HG03521 (cell line): Measurements from ENCODE around the gene FIGNL2.
"Not testable (repeated sequence)": the region's sequence is repeated elsewhere in the genome, so short reads cannot be mapped to it uniquely, and the experiment has no call there.

ENCODE experiments used
- ATAC-seq: cut with Tn5 transposase; IDR thresholded peaks from one replicate; pipeline ENCODE4 v1.9.1; 2021; ENCODE audit warnings: mild to moderate bottlenecking, moderate library complexity; ENCODE audit not compliant: unreplicated experiment

FIGNL2 gene

DNA sequence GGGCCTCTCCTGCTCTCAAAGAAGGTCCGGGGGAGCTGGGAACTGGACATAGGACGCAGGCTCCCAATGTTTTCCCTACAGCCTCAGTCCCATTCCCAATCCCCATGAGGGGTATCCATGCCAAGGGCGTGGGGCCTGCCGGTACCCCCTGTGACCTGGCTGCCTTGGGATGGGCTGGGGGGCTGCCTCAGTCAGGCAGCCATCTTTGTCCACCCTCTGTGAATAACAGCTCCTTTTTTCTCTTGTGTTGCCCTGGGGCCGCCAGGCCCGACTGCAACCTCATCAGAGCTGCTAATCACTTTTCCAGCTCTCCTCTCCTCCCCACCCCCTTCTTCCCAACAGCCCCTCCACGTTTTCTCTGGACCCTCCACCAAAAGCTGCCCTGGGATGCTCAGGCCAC lies 11.2 kb downstream of the FIGNL2 start:
- ATAC-seq = no peak

DNA sequence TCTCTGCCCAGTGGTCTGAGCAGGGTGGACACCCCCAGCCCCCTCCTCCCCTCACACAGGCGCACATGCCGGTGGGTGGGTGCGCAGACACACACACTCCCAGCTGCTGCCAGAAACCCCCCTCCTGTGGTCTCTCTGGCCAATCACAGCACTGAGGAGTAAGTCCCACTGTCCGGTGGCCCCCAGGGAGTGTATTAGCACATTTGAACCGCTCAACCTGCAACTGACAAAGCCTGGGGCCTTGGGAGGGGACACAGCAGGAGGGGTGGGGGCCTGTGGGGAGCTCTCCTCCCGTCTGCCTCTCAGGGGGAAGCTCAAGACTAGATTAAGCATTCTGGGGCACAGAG lies 11.7 kb downstream of the FIGNL2 start:
- no peak for ATAC-seq

DNA sequence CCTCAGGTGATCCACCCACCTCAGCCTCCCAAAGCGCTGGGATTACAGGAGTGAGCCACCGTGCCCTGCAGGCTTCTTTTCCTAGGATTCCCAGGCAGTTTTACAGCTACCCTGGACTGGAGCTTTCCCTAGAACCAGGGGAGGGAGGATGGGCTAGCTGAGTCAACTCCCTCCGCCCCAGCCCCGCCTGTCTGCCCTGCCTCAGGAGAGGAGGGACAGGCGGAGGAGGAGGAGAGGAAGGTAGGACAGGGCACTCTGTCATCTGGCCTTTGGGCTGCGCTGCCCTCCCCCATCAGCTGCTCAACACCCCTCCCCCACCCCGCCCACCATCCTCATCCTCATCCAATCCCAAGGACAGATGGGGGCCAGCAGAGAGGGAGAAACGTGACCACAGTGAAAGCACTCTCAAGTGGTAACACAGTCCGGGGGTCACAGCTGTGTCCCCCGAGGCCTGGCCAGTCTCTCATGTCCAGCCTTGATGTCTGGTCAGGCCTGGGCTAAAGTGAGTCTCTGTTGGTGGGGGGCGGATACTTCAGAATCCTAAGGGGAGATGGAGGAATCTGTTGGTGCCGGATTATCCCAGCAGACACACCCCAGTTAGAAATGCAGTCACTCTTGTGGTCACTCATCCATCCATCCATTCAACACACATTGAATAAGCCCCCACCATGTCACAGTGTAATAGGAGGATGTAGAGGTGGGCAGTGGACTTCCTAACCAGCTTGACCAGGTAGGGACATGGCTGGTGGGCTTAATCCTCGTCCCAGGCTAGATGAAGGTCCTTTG lies 12.3 kb downstream of the FIGNL2 start:
- ATAC-seq = no peak

DNA sequence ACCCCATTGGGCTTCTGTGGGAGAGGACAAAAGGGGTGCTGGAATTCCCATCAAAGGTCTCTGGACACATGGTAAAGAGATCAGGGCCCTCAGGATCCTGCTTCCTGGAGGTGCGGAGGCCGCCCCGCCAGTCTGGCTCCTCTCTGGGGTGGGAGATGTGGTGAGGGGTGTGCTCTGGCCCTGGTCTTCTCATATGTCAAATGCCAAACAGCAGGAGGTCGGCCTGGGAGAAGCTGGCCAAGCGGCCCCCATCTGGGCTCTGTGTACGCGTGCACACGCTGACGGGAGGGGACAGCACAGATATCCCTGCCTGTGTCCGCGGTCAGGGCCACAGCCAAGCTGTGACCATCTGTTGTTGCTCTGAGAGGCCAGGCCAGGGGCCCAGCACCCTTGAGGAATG lies 14.1 kb downstream of the FIGNL2 start:
- no peak for ATAC-seq

DNA sequence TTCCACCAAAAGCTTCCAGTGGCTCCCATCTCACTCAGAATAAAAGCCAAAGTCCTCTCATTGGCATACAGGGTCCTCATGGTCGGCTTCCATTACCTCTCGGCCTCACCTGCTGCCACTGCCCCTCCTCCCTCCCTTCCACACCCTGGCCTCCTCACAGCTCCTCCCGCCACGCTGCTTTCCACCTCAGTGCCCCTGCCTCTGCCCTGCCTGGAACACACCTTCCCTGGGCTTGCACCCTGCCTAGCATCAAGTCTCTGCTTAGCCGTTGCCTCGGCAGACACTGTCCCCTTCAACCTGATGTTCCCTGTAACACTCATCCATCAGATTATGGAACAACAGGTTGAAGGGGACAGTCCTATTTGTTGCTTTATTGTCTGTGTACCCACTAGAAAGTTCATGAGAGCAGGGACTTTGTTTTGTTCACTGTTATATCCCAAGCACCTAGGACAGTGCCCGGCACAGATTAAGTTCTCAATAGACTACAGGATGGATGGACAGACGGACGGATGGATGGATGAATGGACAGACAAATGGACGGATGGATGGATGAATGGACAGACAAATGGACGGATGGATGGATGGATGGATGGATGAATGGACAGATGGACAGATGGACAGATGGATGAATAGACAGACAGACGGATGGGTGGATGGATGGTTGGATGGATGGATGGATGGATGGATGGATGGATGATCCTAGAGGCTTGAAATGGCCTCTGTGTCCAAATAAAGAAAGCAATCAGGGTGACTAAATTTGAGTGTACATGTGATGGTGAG lies 14.9 kb downstream of the FIGNL2 start:
- ATAC-seq = no peak

DNA sequence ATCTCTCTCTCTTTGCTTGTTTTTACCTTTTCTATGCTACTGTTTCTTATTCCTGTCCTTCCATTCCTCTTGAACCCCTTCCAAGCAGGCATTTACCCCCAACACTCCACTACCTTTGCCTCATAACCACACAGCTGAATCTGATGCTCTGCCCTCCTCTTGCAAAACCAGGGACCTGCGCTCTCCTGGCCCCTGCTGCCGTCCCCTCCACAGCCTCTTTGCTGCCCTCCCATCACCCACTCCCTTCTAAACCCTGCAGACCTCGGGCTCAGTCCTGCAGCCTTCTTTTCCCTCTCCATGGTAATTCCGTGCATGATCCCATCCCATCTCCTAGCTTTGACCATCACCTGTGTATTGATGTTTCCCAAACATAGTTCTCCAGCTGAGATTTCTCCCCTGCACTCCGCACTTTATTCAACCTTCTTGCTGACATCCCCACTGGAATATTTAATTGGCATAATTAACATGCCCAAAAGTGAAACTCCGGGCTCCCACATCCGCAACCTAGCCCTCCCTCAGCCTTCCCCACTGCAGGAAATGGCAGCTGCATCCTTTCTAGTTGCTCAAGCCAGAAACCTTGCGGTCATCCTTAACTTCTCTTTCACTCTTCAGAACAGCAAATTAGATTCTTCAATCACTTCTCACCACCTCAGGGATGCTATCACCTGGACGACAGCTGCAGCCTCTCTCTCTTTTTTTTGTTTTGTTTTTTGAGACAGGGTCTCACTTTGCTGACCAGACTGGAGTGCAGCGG lies 16.0 kb downstream of the FIGNL2 start:
- ATAC-seq = no peak

DNA sequence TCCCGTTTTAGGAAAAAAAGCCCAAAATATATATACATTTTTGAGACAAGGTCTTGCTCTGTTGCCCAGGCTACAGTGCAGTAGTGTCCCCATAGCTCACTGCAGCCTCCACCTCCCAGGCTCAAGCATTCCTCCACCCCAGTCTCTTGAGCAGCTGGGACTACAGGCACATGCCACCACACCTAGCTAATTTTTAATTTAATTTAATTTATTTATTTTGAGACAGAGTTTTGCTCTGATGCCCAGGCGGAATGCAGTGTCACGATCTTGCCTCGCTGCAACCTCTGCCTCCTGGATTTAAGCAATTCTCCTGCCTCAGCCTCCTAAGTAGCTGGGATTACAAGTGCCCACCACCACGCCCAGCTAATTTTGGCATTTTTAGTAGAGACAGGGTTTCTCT lies 16.7 kb downstream of the FIGNL2 start:
- not testable (repeated sequence) for ATAC-seq

DNA sequence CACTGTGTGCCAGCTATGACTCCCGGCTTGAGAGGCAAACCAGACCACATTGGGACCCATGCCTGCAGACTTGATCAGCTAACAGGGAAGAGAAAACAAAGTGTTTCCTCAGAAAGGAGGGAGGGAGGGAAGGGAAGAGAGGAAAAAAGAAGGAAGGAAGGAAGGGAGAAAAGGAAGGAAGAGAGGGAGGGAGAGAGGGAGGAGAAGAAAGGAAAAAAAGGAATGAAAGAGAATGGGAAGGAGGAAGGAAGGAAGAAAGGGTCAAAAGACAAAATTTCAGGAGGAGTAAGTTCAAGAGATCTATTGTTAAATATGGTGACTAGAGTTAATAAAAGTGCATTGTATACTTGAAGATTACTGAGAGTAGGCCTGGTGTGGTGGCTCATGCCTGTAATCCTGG lies 18.9 kb downstream of the FIGNL2 start:
- no peak for ATAC-seq

DNA sequence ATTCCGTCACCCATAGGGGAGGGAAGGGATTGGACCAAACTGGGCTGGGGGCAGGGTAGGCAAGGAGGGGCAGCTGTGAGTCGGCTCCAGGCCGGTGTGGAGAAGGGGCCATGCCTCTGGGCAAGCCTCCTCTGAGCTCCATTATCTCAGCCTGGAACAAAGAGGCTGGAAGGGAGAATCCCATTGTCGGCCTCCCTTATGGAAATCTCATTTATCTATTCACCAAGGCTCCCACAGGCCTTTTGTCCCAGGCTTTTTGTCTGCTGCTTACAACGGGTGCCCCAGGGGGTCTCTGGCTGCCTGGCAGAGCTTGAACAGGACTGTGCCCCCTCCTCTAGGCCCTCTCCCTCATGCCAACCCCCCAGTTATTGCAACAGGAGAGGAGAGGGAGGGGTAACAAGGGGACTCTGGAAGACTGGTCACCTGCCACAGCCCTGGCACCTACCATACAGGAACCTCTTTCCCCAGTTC lies 19.5 kb downstream of the FIGNL2 start:
- no peak for ATAC-seq

DNA sequence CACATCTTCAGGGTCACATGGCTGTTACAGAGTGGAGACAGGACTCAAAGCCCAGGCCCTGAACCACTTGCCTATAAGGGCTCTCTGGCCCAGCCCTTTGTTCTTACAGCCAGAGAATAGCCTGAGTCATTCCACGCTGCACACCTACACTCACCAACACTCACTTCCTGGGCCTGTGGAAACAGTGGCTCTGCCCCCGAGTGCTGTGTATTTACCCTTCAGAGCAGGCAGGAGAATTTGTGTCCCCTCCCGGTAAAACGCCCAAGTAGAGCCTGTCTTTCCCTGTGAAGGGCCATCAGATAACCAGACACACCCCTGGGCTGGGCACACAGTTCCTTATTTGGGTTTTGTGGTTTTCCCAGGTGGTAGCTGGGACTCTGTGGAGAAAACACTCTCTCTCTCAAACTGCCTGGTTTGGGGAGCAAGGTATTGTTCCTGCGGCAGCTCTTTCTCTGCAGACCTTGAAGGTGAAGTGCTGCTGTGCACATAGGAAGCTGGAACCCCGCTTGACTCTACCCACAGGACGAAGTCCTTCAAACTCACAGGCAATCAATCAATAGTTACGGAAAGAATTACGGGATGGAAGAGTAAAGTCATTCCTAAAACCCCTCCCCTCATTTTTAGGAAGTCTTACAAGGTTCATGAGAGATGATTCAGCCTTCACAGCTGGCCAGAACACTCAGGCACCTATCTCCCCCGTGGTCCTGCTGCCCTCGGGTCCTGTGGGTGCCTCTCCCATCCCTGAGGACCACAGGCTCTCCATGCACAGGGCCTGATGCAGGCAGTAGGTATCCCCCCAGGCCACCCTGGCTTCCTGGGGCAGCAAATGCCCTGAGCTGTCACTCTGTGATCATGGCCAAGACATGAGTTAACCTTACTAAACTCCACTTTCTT lies 20.3 kb downstream of the FIGNL2 start:
- ATAC-seq = no peak

DNA sequence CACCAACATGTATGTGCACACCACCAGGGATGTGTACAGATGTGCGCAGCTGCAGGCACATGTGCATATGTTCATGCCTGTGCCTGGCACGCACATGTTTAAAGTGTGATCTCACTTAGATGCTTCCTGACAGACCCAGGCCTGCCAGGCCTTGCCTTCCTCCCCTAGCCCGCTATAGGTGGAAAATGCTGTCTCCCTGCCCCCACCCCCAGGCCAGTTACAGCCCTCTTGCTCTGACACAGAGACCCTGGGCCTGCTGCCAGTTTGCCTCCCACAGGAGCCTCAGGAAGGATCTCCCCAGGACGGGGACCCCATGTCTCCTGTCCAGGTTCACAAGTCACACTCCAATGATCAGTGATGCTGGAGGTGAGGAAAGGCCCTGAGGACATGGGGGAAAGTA lies 21.6 kb downstream of the FIGNL2 start:
- ATAC-seq = no peak

DNA sequence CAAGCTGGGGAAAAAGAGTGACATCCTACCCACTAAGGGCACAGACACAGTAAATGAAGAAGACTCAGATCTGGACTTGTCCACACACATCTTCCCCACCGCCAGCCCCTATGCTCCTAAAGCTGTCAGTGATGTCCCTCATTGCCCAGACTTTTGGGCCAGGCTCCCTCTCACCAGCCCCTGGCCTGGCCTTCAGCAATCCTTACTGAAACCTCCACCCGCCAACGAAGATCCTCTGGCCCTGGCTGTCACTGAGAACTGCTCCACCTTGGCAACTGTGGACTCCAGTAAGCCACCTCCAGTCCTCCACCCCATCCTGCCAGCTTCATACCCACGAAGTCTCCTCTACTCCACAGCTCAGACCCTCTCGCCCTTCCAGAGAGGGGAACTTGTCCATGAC lies 23.3 kb downstream of the FIGNL2 start:
- ATAC-seq = no peak

DNA sequence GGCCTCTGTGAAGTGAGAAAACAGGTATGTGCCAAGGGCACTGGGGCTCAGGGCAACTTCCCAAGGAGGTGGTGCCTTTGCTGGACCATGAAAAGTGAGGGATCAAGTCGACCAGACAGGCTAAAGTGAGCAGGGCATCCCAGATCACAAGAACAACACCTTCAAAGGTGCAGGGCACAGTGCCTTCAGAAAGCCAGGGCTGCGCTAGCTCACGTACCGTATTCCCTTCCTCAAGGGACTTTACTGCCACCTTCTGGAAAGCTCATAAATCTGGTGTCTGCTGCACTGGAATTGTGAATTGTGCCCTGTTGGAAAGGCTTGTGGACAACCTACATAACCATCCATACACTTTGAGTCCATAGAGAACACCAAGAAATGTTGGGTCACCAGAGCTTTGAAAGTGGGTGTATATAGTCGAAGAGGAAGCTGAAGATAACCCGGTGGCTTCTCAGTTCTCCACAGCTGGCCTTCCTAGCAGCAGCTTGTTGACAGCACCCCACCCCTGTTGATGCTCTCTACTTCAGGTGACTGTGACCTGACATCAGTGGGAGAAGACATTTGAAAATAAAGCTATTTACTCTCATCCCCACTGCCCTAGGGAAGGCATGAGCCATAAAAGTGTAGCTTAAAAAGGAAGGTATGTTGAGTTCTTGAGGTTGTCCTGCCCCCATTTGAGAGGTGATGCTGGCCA lies 24.5 kb downstream of the FIGNL2 start:
- no peak for ATAC-seq

DNA sequence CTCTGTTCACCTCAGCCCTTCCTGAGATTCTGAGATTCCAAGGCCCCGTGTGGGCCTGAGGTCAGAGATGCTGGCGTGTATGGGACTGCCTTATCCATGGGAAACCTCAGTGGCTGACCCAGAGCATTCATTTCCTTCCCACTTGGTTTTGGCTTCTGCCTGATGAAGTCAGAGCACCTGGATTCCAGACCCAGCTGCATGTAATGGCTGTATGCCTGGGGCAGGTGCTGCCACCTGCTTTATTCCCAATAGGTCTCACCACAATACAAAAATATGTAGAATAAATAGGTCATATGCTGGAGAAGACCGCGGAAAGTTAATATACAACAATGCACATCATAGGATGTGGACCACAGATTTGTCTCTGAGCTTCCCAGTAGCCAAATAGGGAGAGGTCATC lies 25.6 kb downstream of the FIGNL2 start:
- ATAC-seq = no peak

DNA sequence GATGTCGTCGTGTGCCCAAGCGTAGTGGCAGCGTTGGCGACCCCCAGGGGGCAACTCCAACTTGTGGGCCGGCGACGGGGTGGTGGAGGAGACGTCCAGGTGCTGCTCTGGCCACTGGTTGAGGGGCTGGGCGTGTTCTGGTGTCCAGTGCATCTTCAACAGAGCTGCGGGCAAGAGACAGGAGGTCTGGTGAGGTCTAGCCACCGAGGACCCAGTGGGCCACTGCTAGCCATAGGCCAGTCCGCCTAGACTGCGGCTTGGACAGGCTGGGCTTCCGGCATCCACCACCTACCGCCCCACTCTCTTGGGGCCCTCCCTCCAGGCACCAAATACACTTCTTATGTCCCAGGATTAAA lies 26.3 kb downstream of the FIGNL2 start:
- ATAC-seq = no peak

DNA sequence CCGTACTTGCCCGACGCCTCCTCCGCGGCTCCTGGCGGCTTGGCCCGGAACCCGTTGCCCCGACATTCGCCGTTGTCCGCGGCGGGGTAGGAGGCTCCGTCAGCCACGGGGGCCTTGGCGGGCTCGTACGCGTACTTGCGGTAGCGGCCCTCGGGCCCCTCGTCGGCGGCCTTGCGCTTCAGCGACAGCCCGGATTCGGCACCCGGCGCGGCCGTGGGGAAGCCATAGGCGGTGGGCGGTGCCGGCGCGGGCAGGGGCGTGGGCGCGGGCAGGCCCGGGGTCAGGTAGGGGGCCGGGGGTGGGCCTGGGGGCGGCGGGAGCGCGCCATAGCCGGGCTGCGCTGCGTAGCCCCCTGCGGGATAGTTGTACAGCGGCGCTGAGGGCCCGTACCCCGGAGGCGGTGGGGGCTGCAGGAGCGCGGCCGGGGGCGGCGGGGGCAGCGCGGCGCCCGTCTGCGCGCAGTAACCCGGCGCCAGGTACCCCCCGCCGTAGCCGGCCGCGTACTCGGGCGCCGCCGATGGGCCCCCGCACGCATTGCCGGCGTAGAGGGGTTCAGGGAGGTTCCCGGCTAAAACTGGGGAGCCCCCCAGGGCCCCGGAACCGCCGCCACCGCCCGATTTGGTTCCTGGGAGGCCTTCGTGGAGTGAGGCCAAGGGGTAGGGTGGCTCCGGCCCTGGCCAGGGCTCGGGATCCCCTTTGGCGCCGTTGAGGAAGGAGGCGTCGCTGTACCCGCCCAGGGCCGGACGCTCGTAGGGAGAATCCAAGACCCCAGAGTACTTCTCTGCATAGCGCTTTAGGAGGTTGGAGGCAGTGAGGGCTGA lies 26.9 kb downstream of the FIGNL2 start:
- no peak for ATAC-seq

DNA sequence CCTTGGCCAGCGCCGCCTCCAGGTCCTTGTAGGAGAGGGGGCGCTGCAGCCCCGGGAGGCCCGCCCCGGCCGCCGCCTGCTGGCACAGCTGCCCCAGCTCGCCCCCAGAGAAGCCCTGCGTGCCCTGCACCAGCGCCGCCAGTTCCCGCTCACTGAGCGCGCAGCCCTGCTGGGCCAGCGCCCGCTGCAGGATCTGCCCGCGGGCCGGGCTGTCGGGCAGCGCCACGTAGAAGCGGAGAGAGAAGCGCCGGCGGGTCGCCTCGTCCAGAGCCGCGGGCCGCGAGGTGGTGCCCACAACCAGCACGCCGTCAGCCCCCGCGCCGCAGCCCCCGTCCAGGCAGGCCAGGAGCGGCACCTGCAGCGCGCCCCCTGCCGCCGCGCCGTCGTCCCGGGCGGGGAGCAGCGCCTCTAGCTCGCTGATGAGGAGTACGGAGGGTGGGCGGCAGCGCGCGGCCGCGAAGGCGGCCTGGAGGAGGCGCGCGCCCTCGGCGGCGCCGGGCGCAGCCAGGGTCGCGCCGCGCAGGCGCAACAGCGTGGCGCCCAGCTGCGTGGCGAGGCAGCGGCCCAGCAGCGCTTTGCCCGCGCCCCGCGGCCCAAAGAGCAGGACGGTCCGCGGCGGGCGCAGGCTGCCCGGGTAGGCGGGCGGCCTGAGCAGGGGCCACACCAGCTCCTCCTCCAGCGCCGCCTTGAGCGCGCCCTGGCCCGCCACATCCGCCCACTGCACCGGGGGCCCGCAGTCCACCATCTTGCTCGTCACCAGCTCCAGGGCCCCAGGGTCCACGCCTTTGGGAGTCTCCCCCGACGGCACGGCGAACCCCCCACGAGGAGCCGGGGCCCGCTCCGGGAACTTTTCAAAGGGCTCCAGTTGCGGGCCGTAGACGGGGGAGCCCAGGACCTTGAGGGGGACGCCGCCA lies 27.7 kb downstream of the FIGNL2 start:
- ATAC-seq = no peak
